Right lobe of liver (tissue), 4 donors: ENCODE measurements around the gene ZNF768.

ENCODE experiments used
- CTCF ChIP-seq, 4 donors: fragments of 200-600 bp in 3 of 4; fragments of 450-650 bp in 1 of 4; IDR thresholded peaks; one replicate each; pipeline versions ENCODE4 v1.5.1 to v1.8.0; 2016 to 2022; ENCODE audit warnings: antibody characterized with exemption in 4 of 4, mild to moderate bottlenecking in 2 of 4
- POLR2A ChIP-seq: fragments of 450-650 bp; IDR thresholded peaks from one replicate; pipeline ENCODE4 v1.6.1; 2017; ENCODE audit warnings: antibody characterized with exemption, mild to moderate bottlenecking
- donor health status: DM: no; HTN: no; CAD: no.
- donor health status: DM: no; HTN: no; CAD: no.
- donor health status: DM: no; HTN: yes; CAD: no.

GRCh38 chr16:30569281-30569680 lies 42.9 kb upstream of the ZNF768 start:
- TF ChIP-seq CTCF (IDR thresholded peaks at IDR 0.05) (no peak), POLR2A (no peak)
